B cell (primary cell): Measurements from ENCODE around the gene ZNF620. TPM values are rescaled to one million over a fixed set of nuclear protein-coding genes. Genes with fewer than 3 reads are reported as not detected.

Experiments
- ATAC-seq: fragments of 200-7000 bp; cut with Tn5 transposase; one replicate; pipeline ENCODE4 v1.10.0; 2021; ENCODE audit warnings: low read depth, mild to moderate bottlenecking, moderate number of reproducible peaks, moderate library complexity
- CTCF ChIA-PET: fragments of 350-600 bp; sonication (Branson Sonifier 250); formaldehyde crosslinking; loops from one replicate; lab custom pipeline; 2021; ENCODE audit warnings: antibody characterized with exemption, inconsistent platforms; lab: Charles Lee
- POLR2A ChIA-PET: fragments of 350-600 bp; sonication (Branson Sonifier 250); formaldehyde crosslinking; loops from one replicate; lab custom pipeline; 2021; ENCODE audit warnings: antibody characterized with exemption; lab: Charles Lee
- DNase-seq: peaks from one replicate; pipeline ENCODE4 v3.0.0; 2013
- H2AFZ ChIP-seq: 2 replicates; pipeline ENCODE4 v1.6.1; 2012; ENCODE audit warnings: mild to moderate bottlenecking, low read depth, low read length; ENCODE audit not compliant: insufficient read depth, poor library complexity, severe bottlenecking
- H3K27ac ChIP-seq, 2 donors: 1 replicate in 1 of 2; 2 replicates in 1 of 2; pipeline ENCODE4 v1.5.1; 2012 to 2013; ENCODE audit warnings: low read length in 2 of 2, mild to moderate bottlenecking in 2 of 2, moderate library complexity in 1 of 2
- H3K27me3 ChIP-seq, 4 experiments: fragments of 200-600 bp in 1 of 4; sonication (generic) in 1 of 4; replicated peaks in 1 of 4; 1 replicate in 2 of 4; 2 replicates in 2 of 4; pipeline versions ENCODE4 v1.6.1 to v1.7.0; 2013 to 2016; ENCODE audit warnings: low read length in 3 of 4, mild to moderate bottlenecking in 2 of 4, mixed read lengths in 1 of 4, moderate library complexity in 1 of 4; ENCODE audit not compliant: insufficient read depth in 4 of 4, control insufficient read depth in 3 of 4; ENCODE audit errors: control extremely low read depth in 1 of 4
- H3K36me3 ChIP-seq, 2 experiments: replicated peaks in 1 of 2; 1 replicate in 1 of 2; 2 replicates in 1 of 2; pipeline versions ENCODE4 v1.6.1 to v1.7.1; 2013; ENCODE audit warnings: low read length in 1 of 2; ENCODE audit not compliant: insufficient read depth in 2 of 2, control insufficient read depth in 1 of 2; ENCODE audit errors: control extremely low read depth in 1 of 2, extremely low read depth in 1 of 2
- H3K4me1 ChIP-seq, 2 donors: fragments of 200-600 bp in 1 of 2; sonication (generic) in 1 of 2; 1 replicate in 1 of 2; 2 replicates in 1 of 2; pipeline versions ENCODE4 v1.5.1 to v1.6.1; 2013 to 2017; ENCODE audit warnings: low read length in 2 of 2; ENCODE audit not compliant: control insufficient read depth in 2 of 2, insufficient read depth in 2 of 2
- H3K4me2 ChIP-seq: replicated peaks from 2 replicates; pipeline ENCODE3; 2012; ENCODE audit warnings: mild to moderate bottlenecking, low read depth, low read length; ENCODE audit not compliant: poor library complexity, severe bottlenecking
- H3K4me3 ChIP-seq, 5 experiments: fragments of 200-600 bp in 1 of 5; sonication (generic) in 1 of 5; 1 replicate in 3 of 5; 2 replicates in 2 of 5; pipeline versions ENCODE4 v1.5.1 to v1.7.0; 2011 to 2016; ENCODE audit warnings: low read length in 4 of 5, mild to moderate bottlenecking in 4 of 5, low read depth in 2 of 5, control low read depth in 1 of 5, moderate library complexity in 1 of 5; ENCODE audit not compliant: insufficient read depth in 1 of 5; ENCODE audit errors: control extremely low read depth in 1 of 5, extremely low read depth in 1 of 5
- H3K79me2 ChIP-seq: fragments of 200-600 bp; sonication (generic); one replicate; pipeline ENCODE4 v1.6.0; 2016; ENCODE audit warnings: low read length; ENCODE audit not compliant: control insufficient read depth, insufficient read depth
- H3K9ac ChIP-seq: fragments of 200-600 bp; sonication (generic); 2 replicates; pipeline ENCODE4 v1.6.1; 2017; ENCODE audit warnings: mild to moderate bottlenecking, low read length, moderate library complexity
- H3K9me3 ChIP-seq, 3 donors: one replicate each; pipeline versions ENCODE4 v1.6.1 to v1.7.1; 2013; ENCODE audit warnings: low read length in 2 of 3; ENCODE audit not compliant: control insufficient read depth in 2 of 3, insufficient read depth in 1 of 3; ENCODE audit errors: control extremely low read depth in 1 of 3
- H4K20me1 ChIP-seq: 2 replicates; pipeline ENCODE4 v1.6.0; 2012; ENCODE audit warnings: mild to moderate bottlenecking, low read length; ENCODE audit not compliant: insufficient read depth, control insufficient read depth, poor library complexity, severe bottlenecking
- H3K27ac Mint-ChIP-seq: one replicate; pipeline ENCODE4 v1.8.0; 2021; ENCODE audit warnings: mixed read lengths
- H3K27me3 Mint-ChIP-seq: one replicate; pipeline ENCODE4 v1.8.0; 2021; ENCODE audit warnings: mixed read lengths
- H3K4me1 Mint-ChIP-seq: one replicate; pipeline ENCODE4 v1.8.0; 2021; ENCODE audit warnings: mixed read lengths
- H3K4me3 Mint-ChIP-seq: one replicate; pipeline ENCODE4 v1.8.0; 2021; ENCODE audit warnings: mixed read lengths
- H3K9me3 Mint-ChIP-seq: one replicate; pipeline ENCODE4 v1.8.0; 2022; ENCODE audit warnings: mixed read lengths; ENCODE audit not compliant: insufficient read depth
- CTCF ChIP-seq: fragments of 200-600 bp; IDR thresholded peaks from one replicate; pipeline ENCODE4 v1.8.0; 2022; ENCODE audit warnings: antibody characterized with exemption, mild to moderate bottlenecking
- EZH2 ChIP-seq: IDR thresholded peaks from 2 replicates; pipeline ENCODE4 v1.6.1; 2012; ENCODE audit warnings: borderline replicate concordance, low read depth, mild to moderate bottlenecking, moderate library complexity, low read length; ENCODE audit not compliant: insufficient read depth, poor library complexity, severe bottlenecking
- WGBS: methylation state at CpG from one replicate; pipeline ENCODE4 v1.1.5; 2013; ENCODE audit warnings: missing lambda C conversion rate; ENCODE audit not compliant: insufficient coverage; 5-methylcytosine and 5-hydroxymethylcytosine counted together
- intact Hi-C: fragments of 100-400 bp; cut with micrococcal nuclease; formaldehyde crosslinking; loops from one replicate; pipeline ENCODE4 v1.10.0; 2022
- polyA plus RNA-seq: library from polyadenylated mRNA; depleted of rRNA; stranded (reverse); fragments of >200 nt; gene quantifications from 2 replicates; pipeline ENCODE4 v1.2.3, GENCODE V29; 2012
- total RNA-seq, 2 donors: library from RNA; stranded (reverse); fragments of 120-200 nt in 1 of 2; gene quantifications; 1 replicate in 1 of 2; 2 replicates in 1 of 2; pipeline versions ENCODE4 v1.2.3 to v1.2.4, GENCODE V29; 2013 to 2022

The ZNF620 gene
- total and polyA plus RNA-seq, 2 donors (not counting 1 experiment from before 2014, with no cell fraction given) = 1.2 to 6.6 TPM

DNA sequence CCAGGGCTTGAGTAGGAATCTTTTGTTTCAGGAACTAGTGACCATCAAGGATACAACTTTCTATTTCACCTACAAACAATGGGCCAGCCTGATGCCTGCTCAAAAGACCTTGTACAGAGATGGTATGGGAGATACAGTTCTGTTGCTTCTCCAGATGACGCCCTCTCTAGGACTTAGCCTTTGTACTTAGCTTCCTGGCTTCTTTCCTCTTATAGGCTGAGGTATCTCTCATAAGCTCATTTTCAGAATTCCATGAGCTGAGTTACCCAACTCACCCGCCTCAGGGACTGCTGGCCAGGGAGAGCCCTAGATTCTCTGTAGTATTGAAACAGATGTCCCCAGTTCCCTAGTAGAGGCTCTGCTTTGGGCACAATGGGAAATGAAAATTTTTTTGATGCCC lies 8.6 kb upstream of the ZNF620 start:
- Histone ChIP-seq H4K20me1 (no peaks in the 10 kb centered on the region), H3K27ac (no peak overlapping the region), H3K4me3 (no peak overlapping the region), H3K27me3 (no peaks in the 10 kb centered on the region), H3K79me2 (no peaks in the 10 kb centered on the region), H3K9me3 (no peaks in the 10 kb centered on the region), H3K9ac (no peak overlapping the region), H2AFZ (no peak overlapping the region), H3K36me3 (no peaks in the 10 kb centered on the region), H3K4me1 (no peaks in the 10 kb centered on the region), H3K4me2 (no peak overlapping the region)
- H3K27me3 Mint-ChIP-seq = no peaks in the 10 kb centered on the region
- no CpG with 5 or more reads among the region's 2 CpGs for WGBS
- no peaks in the 10 kb centered on the region for H3K9me3 Mint-ChIP-seq
- no peak overlapping the region for H3K4me3 Mint-ChIP-seq
- H3K4me1 Mint-ChIP-seq = no peaks in the 10 kb centered on the region
- H3K27ac Mint-ChIP-seq = no peak overlapping the region
- ChIA-PET CTCF (no interaction called here), POLR2A (no interaction called here)
- DNase-seq (no peak), ATAC-seq (no peak)
- intact Hi-C loops = no loop called here
- TF ChIP-seq CTCF = no peak

- Mint-ChIP-seq H3K9me3 (no peaks in the 10 kb centered on the region), H3K27me3 (no peaks in the 10 kb centered on the region), H3K4me3 (no peak overlapping the region), H3K27ac (no peak overlapping the region), H3K4me1 (no peaks in the 10 kb centered on the region)
- no peak for TF ChIP-seq CTCF
- no peak for TF ChIP-seq EZH2
- no peaks in the 10 kb centered on the region for H3K9me3 ChIP-seq
- no peaks in the 10 kb centered on the region for H3K79me2 ChIP-seq
- ATAC-seq (no peak), DNase-seq (no peak)
- CTCF ChIA-PET = no interaction called here
- H3K9ac ChIP-seq = no peak overlapping the region
- no peak overlapping the region for H3K4me2 ChIP-seq
- WGBS = no CpG with 5 or more reads among the region's 1 CpG
- H3K27ac ChIP-seq = no peak overlapping the region
- H3K4me1 ChIP-seq = no peaks in the 10 kb centered on the region
- H3K36me3 ChIP-seq = no peaks in the 10 kb centered on the region
- POLR2A ChIA-PET = no interaction called here
- no peaks in the 10 kb centered on the region for H4K20me1 ChIP-seq
- H3K4me3 ChIP-seq = no peak overlapping the region
- intact Hi-C loops = no loop called here
- H2AFZ ChIP-seq = no peak overlapping the region
- H3K27me3 ChIP-seq = no peaks in the 10 kb centered on the region
Observed at GRCh38 chr3:40499952-40500351, 5.9 kb upstream of the ZNF620 start.
